Bronchial epithelial cell (primary cell): ENCODE measurements around the gene TADA3. TPM values are rescaled to one million over a fixed set of nuclear protein-coding genes. Genes with fewer than 3 reads are reported as not detected.

ENCODE experiments used
- DNase-seq: peaks from one replicate; pipeline ENCODE4 v3.0.0-alpha.2; 2010; ENCODE audit warnings: low read depth
- FAIRE-seq: peaks from 2 replicates; lab custom pipeline; 2011; peaks lifted over from hg19 to GRCh38; lab: Jason Lieb, UNC
- H3K27me3 ChIP-seq: 2 replicates; pipeline ENCODE4 v1.5.1; 2011; ENCODE audit warnings: low read length; ENCODE audit not compliant: control insufficient read depth, insufficient read depth
- H3K36me3 ChIP-seq: 2 replicates; pipeline ENCODE4 v1.5.1; 2011; ENCODE audit warnings: low read length; ENCODE audit not compliant: control insufficient read depth, insufficient read depth
- H3K4me3 ChIP-seq: 2 replicates; pipeline ENCODE4 v1.5.1; 2011; ENCODE audit warnings: mild to moderate bottlenecking, low read depth, low read length, control low read depth
- CTCF ChIP-seq: IDR thresholded peaks from 2 replicates; pipeline ENCODE4 v1.5.1; 2011; ENCODE audit warnings: mild to moderate bottlenecking, moderate library complexity, low read length, control low read depth, inconsistent platforms; ENCODE audit not compliant: insufficient read depth, severe bottlenecking
- total RNA-seq: library from RNA; depleted of rRNA; stranded (reverse); fragments of >200 nt; gene quantifications from 2 replicates; pipeline ENCODE4 v1.2.1, GENCODE V29; 2014

TADA3 gene
- total RNA-seq, 1 donor from 2014 or later: 46.9 TPM

- H3K36me3 ChIP-seq: peaks cover 2% of the 10 kb centered on the region
- no peaks in the 10 kb centered on the region for H3K27me3 ChIP-seq
- no peak for FAIRE-seq
- H3K4me3 ChIP-seq: peak within 1 kb of the TSS; percentile 59
- TF ChIP-seq CTCF: no peak
- no peak for DNase-seq
Observed at GRCh38 chr3:9769426-9770275, 22.6 kb downstream of the TADA3 start, which contains the start of gene CAMK1. TSS of gene CAMK1 (minus strand) at chr3:9769947. CDS start at chr3:9767749, 2,198 bp downstream.

- TF ChIP-seq CTCF: no peak
- FAIRE-seq: peak; percentile 86
- DNase-seq: no peak
- Histone ChIP-seq H3K4me3 (peak overlapping the region; percentile 59), H3K36me3 (peaks cover 2% of the 10 kb centered on the region), H3K27me3 (no peaks in the 10 kb centered on the region)
Observed at GRCh38 chr3:9769012-9769411, 23.3 kb downstream of the TADA3 start.

- no peaks in the 10 kb centered on the region for H3K27me3 ChIP-seq
- no peak for FAIRE-seq
- DNase-seq: no peak
Observed at GRCh38 chr3:9768141-9768775, 24.0 kb downstream of the TADA3 start.

GRCh38 chr3:9767418-9767817, 24.9 kb downstream of the TADA3 start:
- Histone ChIP-seq H3K36me3 (peaks cover 2% of the 10 kb centered on the region), H3K4me3 (no peak overlapping the region), H3K27me3 (no peaks in the 10 kb centered on the region)
- no peak for DNase-seq
- FAIRE-seq: no peak
- TF ChIP-seq CTCF: no peak

More at GRCh38 chr3:9768141-9768775, 24.0 kb downstream of the TADA3 start:
- peaks cover 2% of the 10 kb centered on the region for H3K36me3 ChIP-seq
- H3K4me3 ChIP-seq: no peak overlapping the region
- TF ChIP-seq CTCF: no peak

- DNase-seq: no peak
- Histone ChIP-seq H3K36me3 (peaks cover 2% of the 10 kb centered on the region), H3K27me3 (no peaks in the 10 kb centered on the region), H3K4me3 (no peak overlapping the region)
- no peak for FAIRE-seq
- TF ChIP-seq CTCF: no peak
Observed at GRCh38 chr3:9765865-9766264, 26.4 kb downstream of the TADA3 start.
